Heart left ventricle (tissue), 16 donors: Measurements from ENCODE around the gene DNM1. TPM values are rescaled to one million over a fixed set of nuclear protein-coding genes. Genes with fewer than 3 reads are reported as not detected.

Experiments
- ATAC-seq, 4 donors: fragments of 200-7000 bp; cut with Tn5 transposase; one replicate each; pipeline ENCODE4 v1.9.1; 2020 to 2022; ENCODE audit warnings: moderate library complexity in 4 of 4, mild to moderate bottlenecking in 3 of 4, moderate number of reproducible peaks in 1 of 4
- DNase-seq, 5 donors: peaks; one replicate each; pipeline ENCODE4 v3.0.0-alpha.2; 2020
- H3K27ac ChIP-seq, 12 donors: fragments of 200-600 bp; sonication (generic) in 4 of 12; one replicate each; pipeline versions ENCODE4 v1.5.0 to v1.8.0; 2016 to 2022; ENCODE audit warnings: mild to moderate bottlenecking in 2 of 12
- H3K27me3 ChIP-seq, 9 donors: fragments of 200-600 bp; sonication (generic) in 2 of 9; one replicate each; pipeline versions ENCODE4 v1.5.1 to v1.8.0; 2016 to 2022; ENCODE audit warnings: mild to moderate bottlenecking in 3 of 9
- H3K36me3 ChIP-seq, 9 donors: fragments of 200-600 bp; sonication (generic) in 2 of 9; one replicate each; pipeline versions ENCODE4 v1.5.0 to v1.8.0; 2018 to 2022; ENCODE audit warnings: mild to moderate bottlenecking in 2 of 9
- H3K4me1 ChIP-seq, 12 donors: fragments of 200-600 bp; sonication (generic) in 4 of 12; one replicate each; pipeline versions ENCODE4 v1.5.0 to v1.8.0; 2016 to 2022; ENCODE audit warnings: mild to moderate bottlenecking in 3 of 12
- H3K4me3 ChIP-seq, 12 donors: fragments of 200-600 bp; sonication (generic) in 4 of 12; one replicate each; pipeline versions ENCODE4 v1.5.0 to v1.8.0; 2017 to 2022; ENCODE audit warnings: mild to moderate bottlenecking in 9 of 12, moderate library complexity in 4 of 12
- H3K9me3 ChIP-seq, 12 donors: fragments of 200-600 bp; sonication (generic) in 4 of 12; one replicate each; pipeline versions ENCODE4 v1.5.0 to v1.8.0; 2016 to 2022; ENCODE audit warnings: mild to moderate bottlenecking in 1 of 12
- CTCF ChIP-seq, 12 donors: fragments of 200-600 bp; sonication (generic) in 4 of 12; IDR thresholded peaks; one replicate each; pipeline versions ENCODE4 v1.5.0 to v1.8.0; 2018 to 2022; ENCODE audit warnings: antibody characterized with exemption in 12 of 12, mild to moderate bottlenecking in 5 of 12
- POLR2A ChIP-seq, 2 donors: fragments of 450-650 bp; IDR thresholded peaks; one replicate each; pipeline ENCODE4 v1.6.1; 2017; ENCODE audit warnings: antibody characterized with exemption in 2 of 2, mild to moderate bottlenecking in 2 of 2, moderate library complexity in 2 of 2
- WGBS, 4 donors: extraction: QIAGEN DNeasy Blood & Tissue Kit in 2 of 4; methylation state at CpG; one replicate each; pipeline versions ENCODE4 v1.1.5 to v1.1.7; 2013 to 2018; 5-methylcytosine and 5-hydroxymethylcytosine counted together
- intact Hi-C, 10 donors: fragments of 100-400 bp; cut with DNase I; formaldehyde crosslinking; loops; one replicate each; pipeline versions ENCODE4 v1.11.1 to v1.14.2; 2022
- polyA plus RNA-seq, 2 donors: library from polyadenylated mRNA; stranded (reverse); fragments of 200-250 nt; gene quantifications; one replicate each; pipeline ENCODE4 v1.2.3, GENCODE V29; 2013
- total RNA-seq, 9 donors: library from RNA; depleted of rRNA in 2 of 9; stranded (reverse); fragments of >200 nt in 2 of 9; fragmentation: NEBNext Ultra II Directional in 3 of 9; extraction: Animal tissue kit (Norgen Biotek cat#: 25700) in 3 of 9; gene quantifications; one replicate each; pipeline versions ENCODE4 v1.1.0 to v1.2.4, GENCODE V29; 2016 to 2023
- donor health status: ischemic (EF 13 %, LVEDD 7.1; RV severe dilation, severe dysfunction).
- donor health status: healthy with polysubstance abuse.
- donor health status: DM: no; HTN: yes; CAD: no.
- donor health status: DM: no; HTN: no; CAD: no.
- donor health status: ischemic (EF 25% LVEDD 6.9; RV normal size, moderate dysfunction).
- donor health status: ischemic (EF 25% LVEDD 5.7; RV mildly dilated, moderate dysfunction).
- donor health status: healthy.
- donor health status: DM: yes; HTN: yes; CAD: no.
- donor health status: ischemic (EF 35%, LVEDD 5.7; RV mildly dilated, moderate dysfunction).
- donor health status: nonischemic (EF 11% LVEDD 7.7; RV severe dilation, severe dysfunction).
- donor health status: DM: yes; HTN: yes; CAD: no.
- donor health status: PGD.
- donor health status: ischemic (EF 29% LVEDD 5.4; RV normal size, mild dysfunction).
- donor health status: nonischemic (EF 23%, LVEDD 6.1; RV moderate dilation, normal function).

Gene DNM1
- total and polyA plus RNA-seq, 11 donors = 1.6 to 17.2 (median 3.6) TPM

- WGBS, 4 donors = 71 to 77% (median 72%) methylated on average over 10 of the region's 10 CpGs
- H3K27me3 ChIP-seq = no peaks in the 10 kb centered on the region
Measured at GRCh38 chr9:128162215-128163026, 40.8 kb upstream of the DNM1 start.

GRCh38 chr9:128163027-128163515, 40.1 kb upstream of the DNM1 start:
- intact Hi-C loops = no loop called here
- H3K27ac ChIP-seq = no peak overlapping the region
- no peaks in the 10 kb centered on the region for H3K27me3 ChIP-seq
- ATAC-seq = no peak
- TF ChIP-seq CTCF (IDR thresholded peaks at IDR 0.05) (no peak), POLR2A (IDR thresholded peaks at IDR 0.05) (no peak)
- H3K9me3 ChIP-seq = no peaks in the 10 kb centered on the region
- H3K4me1 ChIP-seq = peaks cover 0 to 23% (median 9%) of the 10 kb centered on the region in 12 donors
- no peak for DNase-seq
- H3K36me3 ChIP-seq = peaks cover 0 to 58% (median 48%) of the 10 kb centered on the region in 9 donors
- H3K4me3 ChIP-seq = no peak overlapping the region
- WGBS, 4 donors = 91 to 98% (median 95%) methylated on average over 6 of the region's 6 CpGs

More at GRCh38 chr9:128162215-128163026, 40.8 kb upstream of the DNM1 start:
- TF ChIP-seq POLR2A (IDR thresholded peaks at IDR 0.05) (no peak), CTCF (IDR thresholded peaks at IDR 0.05) (no peak)
- peak in 3 of 5 donors; percentile 74 to 86 (median 75) for DNase-seq
- Histone ChIP-seq H3K9me3 (no peaks in the 10 kb centered on the region), H3K4me1 (peaks cover 0 to 23% (median 9%) of the 10 kb centered on the region in 12 donors), H3K36me3 (peaks cover 0 to 51% (median 41%) of the 10 kb centered on the region in 9 donors), H3K27ac (peak overlapping the region in 1 of 12 donors; percentile 23), H3K4me3 (no peak overlapping the region)
- intact Hi-C loops = no loop called here
- ATAC-seq = peak; percentile 23 to 61 (median 42)

GRCh38 chr9:128163523-128164306, 39.5 kb upstream of the DNM1 start:
- H3K36me3 ChIP-seq = peaks cover 0 to 64% (median 54%) of the 10 kb centered on the region in 9 donors
- 96 to 98% (median 97%) methylated on average over 7 to 10 of the region's 10 CpGs for WGBS, 4 donors
- DNase-seq = peak in 1 of 5 donors; percentile 52
- H3K27ac ChIP-seq = peak overlapping the region in 1 of 12 donors; percentile 44
- intact Hi-C loops = no loop called here
- no peaks in the 10 kb centered on the region for H3K27me3 ChIP-seq
- no peak for ATAC-seq
- H3K4me1 ChIP-seq = peaks cover 0 to 23% (median 9%) of the 10 kb centered on the region in 12 donors
- H3K4me3 ChIP-seq = no peak overlapping the region
- H3K9me3 ChIP-seq = no peaks in the 10 kb centered on the region
- TF ChIP-seq CTCF (IDR thresholded peaks at IDR 0.05) = no peak
- TF ChIP-seq POLR2A (IDR thresholded peaks at IDR 0.05) = no peak
